K562 (cell line): ENCODE data around the gene CASP6. TPM values are rescaled to one million over a fixed set of nuclear protein-coding genes. Genes with fewer than 3 reads are reported as not detected.

Source experiments
- C11orf30 ChIP-seq: fragments of 450-650 bp; IDR thresholded peaks from 2 replicates; pipeline ENCODE4 v1.6.1; 2016; ENCODE audit warnings: low read depth, mild to moderate bottlenecking
- CHD1 ChIP-seq: fragments of 200-600 bp; sonication (generic); IDR thresholded peaks from one replicate; pipeline ENCODE4 v1.6.1; 2012; ENCODE audit warnings: mild to moderate bottlenecking, moderate library complexity, low read length, inconsistent platforms
- ETV1 ChIP-seq: fragments of 450-650 bp; conservative IDR thresholded peaks from 2 replicates; pipeline ENCODE4 v1.6.1; 2016; ENCODE audit warnings: missing genetic modification characterization, control low read depth, low read depth, missing compliant biosample characterization
- FOXK2 ChIP-seq, 2 experiments: fragments of 450-650 bp; IDR thresholded peaks in 1 of 2; conservative IDR thresholded peaks in 1 of 2; 2 replicates each; pipeline ENCODE4 v1.6.1; 2016; ENCODE audit warnings: low read depth in 2 of 2, mild to moderate bottlenecking in 1 of 2
- HDAC6 ChIP-seq: IDR thresholded peaks from 2 replicates; pipeline ENCODE4 v1.6.1; 2012; ENCODE audit warnings: low read depth, mild to moderate bottlenecking, control low read depth, inconsistent platforms, low read length, moderate library complexity
- KDM1A ChIP-seq, 2 experiments: fragments of 450-650 bp; IDR thresholded peaks; 2 replicates each; pipeline ENCODE4 v1.6.1; 2016; ENCODE audit warnings: mild to moderate bottlenecking in 2 of 2
- MYC ChIP-seq, 2 experiments: fragments of 250-450 bp in 1 of 2; sonication (Bioruptor Pico) in 1 of 2; IDR thresholded peaks; 2 replicates each; pipeline versions ENCODE4 v1.5.1 to v1.6.1; 2012 to 2021; ENCODE audit warnings: low read depth in 2 of 2, borderline replicate concordance in 1 of 2, improper control_type of control experiment in 1 of 2, low read length in 1 of 2, mild to moderate bottlenecking in 1 of 2, moderate library complexity in 1 of 2
- OTX1 ChIP-seq: fragments of 450-650 bp; formaldehyde crosslinking; IDR thresholded peaks from 2 replicates; pipeline ENCODE4 v1.4.0; 2022; ENCODE audit warnings: mild to moderate bottlenecking
- POLR3G ChIP-seq: IDR thresholded peaks from 2 replicates; pipeline ENCODE4 v1.6.1; 2011; ENCODE audit not compliant: insufficient read length, insufficient replicate concordance; ENCODE audit errors: extremely low read depth
- SAFB ChIP-seq: fragments of 200-400 bp; formaldehyde crosslinking; IDR thresholded peaks from 2 replicates; pipeline ENCODE4 v1.6.1; 2017; ENCODE audit warnings: low read depth, low read length, borderline replicate concordance
- ZNF384 ChIP-seq: IDR thresholded peaks from 2 replicates; pipeline ENCODE4 v1.6.1; 2012; ENCODE audit warnings: low read depth, low read length, improper control_type of control experiment
- polyA plus RNA-seq, 8 experiments: library from polyadenylated mRNA; depleted of rRNA in 4 of 8; stranded (reverse) in 5 of 8; unstranded in 3 of 8; fragments of >200 nt; fragmentation: Nextera tagmentation in 2 of 8; fragmentation: Illumina TruSeq in 1 of 8; extraction: Ambion mirVana in 2 of 8; extraction: Trizol in 1 of 8; gene quantifications; 2 replicates each; pipeline versions ENCODE4 v1.2.1 to v1.2.3, GENCODE V29; 2011 to 2014; ENCODE audit warnings: inconsistent platforms in 1 of 8, missing spikeins in 1 of 8
- total RNA-seq, 7 experiments: library from RNA; depleted of rRNA in 6 of 7; stranded (reverse); fragments of >200 nt in 6 of 7; fragmentation: Illumina TruSeq in 2 of 7; extraction: Trizol in 2 of 7; gene quantifications; 2 replicates each; pipeline versions ENCODE4 v1.2.1 to v1.2.3, GENCODE V29; 2011 to 2021; ENCODE audit warnings: low replicate concordance in 1 of 7
- TF ChIP-seq, protein P1 (sequence below): sonication (generic); formaldehyde crosslinking; IDR thresholded peaks from 2 replicates; pipeline ENCODE4 v1.8.0; 2022; ENCODE audit warnings: missing genetic modification reagents, mild to moderate bottlenecking, moderate library complexity, borderline replicate concordance
- TF ChIP-seq, protein P2 (sequence below): fragments of 450-650 bp; IDR thresholded peaks from 2 replicates; pipeline ENCODE4 v1.7.0; 2016; ENCODE audit warnings: borderline replicate concordance
- TF ChIP-seq, protein P3 (sequence below): fragments of 450-650 bp; IDR thresholded peaks from 2 replicates; pipeline ENCODE4 v1.6.1; 2016; ENCODE audit warnings: low read depth
- TF ChIP-seq, protein P4 (sequence below): fragments of 250-450 bp; sonication (Bioruptor Pico); IDR thresholded peaks from 2 replicates; pipeline ENCODE4 v1.8.0; 2021; ENCODE audit warnings: borderline replicate concordance, mild to moderate bottlenecking, moderate library complexity; ENCODE audit not compliant: poor library complexity, severe bottlenecking

Gene CASP6
- total and polyA plus RNA-seq, 9 of the 15 experiments (the other 6 are each of a cell fraction or from before 2014, with no cell fraction given): 20.8 to 72.7 (median 39.1) TPM

DNA sequence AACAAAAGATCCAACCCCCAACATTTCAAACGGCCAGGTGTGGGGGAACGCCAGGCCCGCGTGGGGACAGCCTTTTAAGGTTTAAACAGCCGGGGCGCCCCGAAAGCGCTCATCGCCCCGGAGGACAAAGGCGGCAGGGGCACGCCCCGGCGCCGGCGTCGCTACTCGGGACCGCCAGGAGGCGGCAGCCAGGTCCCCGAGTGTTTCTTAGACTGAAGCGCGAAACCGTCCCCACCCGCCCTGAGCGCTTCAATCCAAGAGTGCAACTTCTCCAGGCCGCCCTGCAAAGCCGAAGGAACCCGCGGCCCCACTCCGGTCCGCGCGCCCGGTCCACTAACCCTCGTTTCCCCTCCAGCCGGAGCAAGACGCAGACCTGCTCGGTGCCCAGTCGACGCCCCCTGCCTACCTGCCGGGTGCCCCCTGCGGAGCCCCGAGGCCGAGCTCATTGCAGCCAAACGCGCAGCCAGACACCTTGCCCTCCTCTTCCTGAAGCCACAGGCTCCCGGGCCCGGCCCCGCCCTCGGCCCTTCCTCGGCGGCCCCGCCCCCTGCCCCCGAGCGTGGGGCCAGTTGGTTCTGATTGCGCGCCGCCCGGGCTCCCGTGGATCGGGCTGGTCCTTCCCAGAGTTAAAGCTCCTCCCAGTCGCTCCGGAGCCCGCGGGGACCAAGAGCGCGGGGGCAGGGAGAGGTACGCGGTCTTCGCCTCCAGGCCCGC, at the start of gene CASP6 (continued):
- TF ChIP-seq, protein P1, sequence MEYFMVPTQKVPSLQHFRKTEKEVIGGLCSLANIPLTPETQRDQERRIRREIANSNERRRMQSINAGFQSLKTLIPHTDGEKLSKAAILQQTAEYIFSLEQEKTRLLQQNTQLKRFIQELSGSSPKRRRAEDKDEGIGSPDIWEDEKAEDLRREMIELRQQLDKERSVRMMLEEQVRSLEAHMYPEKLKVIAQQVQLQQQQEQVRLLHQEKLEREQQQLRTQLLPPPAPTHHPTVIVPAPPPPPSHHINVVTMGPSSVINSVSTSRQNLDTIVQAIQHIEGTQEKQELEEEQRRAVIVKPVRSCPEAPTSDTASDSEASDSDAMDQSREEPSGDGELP (CRISPR knock-in tag): peak; percentile 55
- TF ChIP-seq KDM1A (IDR thresholded peaks at IDR 0.05) (no peak), FOXK2 (conservative IDR thresholded peaks at IDR 0.05 in 1 of 2, IDR thresholded peaks at IDR 0.05 in 1 of 2; ENCODE audit: low read depth in 2 of 2) (no peak; a peak in 1 of 4 replicates), HDAC6 (no peak), C11orf30 (no peak), ETV1 (tag) (no peak), CHD1 (no peak), POLR3G (no peak), ZNF384 (0 out of 2 replicates have a peak, but pooled peaks have one; percentile 7), MYC (IDR thresholded peaks at IDR 0.05; ENCODE audit: low read depth, low read length) (peak; percentile 51; the same call in 1 of the 2 replicates), MYC (CRISPR knock-in tag; IDR thresholded peaks at IDR 0.05; ENCODE audit: borderline replicate concordance, low read depth) (no peak), SAFB (peak; percentile 70), OTX1 (CRISPR knock-in tag) (peak; percentile 79; the same call in 1 of the 2 replicates)
- TF ChIP-seq, protein P2, sequence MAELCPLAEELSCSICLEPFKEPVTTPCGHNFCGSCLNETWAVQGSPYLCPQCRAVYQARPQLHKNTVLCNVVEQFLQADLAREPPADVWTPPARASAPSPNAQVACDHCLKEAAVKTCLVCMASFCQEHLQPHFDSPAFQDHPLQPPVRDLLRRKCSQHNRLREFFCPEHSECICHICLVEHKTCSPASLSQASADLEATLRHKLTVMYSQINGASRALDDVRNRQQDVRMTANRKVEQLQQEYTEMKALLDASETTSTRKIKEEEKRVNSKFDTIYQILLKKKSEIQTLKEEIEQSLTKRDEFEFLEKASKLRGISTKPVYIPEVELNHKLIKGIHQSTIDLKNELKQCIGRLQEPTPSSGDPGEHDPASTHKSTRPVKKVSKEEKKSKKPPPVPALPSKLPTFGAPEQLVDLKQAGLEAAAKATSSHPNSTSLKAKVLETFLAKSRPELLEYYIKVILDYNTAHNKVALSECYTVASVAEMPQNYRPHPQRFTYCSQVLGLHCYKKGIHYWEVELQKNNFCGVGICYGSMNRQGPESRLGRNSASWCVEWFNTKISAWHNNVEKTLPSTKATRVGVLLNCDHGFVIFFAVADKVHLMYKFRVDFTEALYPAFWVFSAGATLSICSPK: no peak
- TF ChIP-seq, protein P3, sequence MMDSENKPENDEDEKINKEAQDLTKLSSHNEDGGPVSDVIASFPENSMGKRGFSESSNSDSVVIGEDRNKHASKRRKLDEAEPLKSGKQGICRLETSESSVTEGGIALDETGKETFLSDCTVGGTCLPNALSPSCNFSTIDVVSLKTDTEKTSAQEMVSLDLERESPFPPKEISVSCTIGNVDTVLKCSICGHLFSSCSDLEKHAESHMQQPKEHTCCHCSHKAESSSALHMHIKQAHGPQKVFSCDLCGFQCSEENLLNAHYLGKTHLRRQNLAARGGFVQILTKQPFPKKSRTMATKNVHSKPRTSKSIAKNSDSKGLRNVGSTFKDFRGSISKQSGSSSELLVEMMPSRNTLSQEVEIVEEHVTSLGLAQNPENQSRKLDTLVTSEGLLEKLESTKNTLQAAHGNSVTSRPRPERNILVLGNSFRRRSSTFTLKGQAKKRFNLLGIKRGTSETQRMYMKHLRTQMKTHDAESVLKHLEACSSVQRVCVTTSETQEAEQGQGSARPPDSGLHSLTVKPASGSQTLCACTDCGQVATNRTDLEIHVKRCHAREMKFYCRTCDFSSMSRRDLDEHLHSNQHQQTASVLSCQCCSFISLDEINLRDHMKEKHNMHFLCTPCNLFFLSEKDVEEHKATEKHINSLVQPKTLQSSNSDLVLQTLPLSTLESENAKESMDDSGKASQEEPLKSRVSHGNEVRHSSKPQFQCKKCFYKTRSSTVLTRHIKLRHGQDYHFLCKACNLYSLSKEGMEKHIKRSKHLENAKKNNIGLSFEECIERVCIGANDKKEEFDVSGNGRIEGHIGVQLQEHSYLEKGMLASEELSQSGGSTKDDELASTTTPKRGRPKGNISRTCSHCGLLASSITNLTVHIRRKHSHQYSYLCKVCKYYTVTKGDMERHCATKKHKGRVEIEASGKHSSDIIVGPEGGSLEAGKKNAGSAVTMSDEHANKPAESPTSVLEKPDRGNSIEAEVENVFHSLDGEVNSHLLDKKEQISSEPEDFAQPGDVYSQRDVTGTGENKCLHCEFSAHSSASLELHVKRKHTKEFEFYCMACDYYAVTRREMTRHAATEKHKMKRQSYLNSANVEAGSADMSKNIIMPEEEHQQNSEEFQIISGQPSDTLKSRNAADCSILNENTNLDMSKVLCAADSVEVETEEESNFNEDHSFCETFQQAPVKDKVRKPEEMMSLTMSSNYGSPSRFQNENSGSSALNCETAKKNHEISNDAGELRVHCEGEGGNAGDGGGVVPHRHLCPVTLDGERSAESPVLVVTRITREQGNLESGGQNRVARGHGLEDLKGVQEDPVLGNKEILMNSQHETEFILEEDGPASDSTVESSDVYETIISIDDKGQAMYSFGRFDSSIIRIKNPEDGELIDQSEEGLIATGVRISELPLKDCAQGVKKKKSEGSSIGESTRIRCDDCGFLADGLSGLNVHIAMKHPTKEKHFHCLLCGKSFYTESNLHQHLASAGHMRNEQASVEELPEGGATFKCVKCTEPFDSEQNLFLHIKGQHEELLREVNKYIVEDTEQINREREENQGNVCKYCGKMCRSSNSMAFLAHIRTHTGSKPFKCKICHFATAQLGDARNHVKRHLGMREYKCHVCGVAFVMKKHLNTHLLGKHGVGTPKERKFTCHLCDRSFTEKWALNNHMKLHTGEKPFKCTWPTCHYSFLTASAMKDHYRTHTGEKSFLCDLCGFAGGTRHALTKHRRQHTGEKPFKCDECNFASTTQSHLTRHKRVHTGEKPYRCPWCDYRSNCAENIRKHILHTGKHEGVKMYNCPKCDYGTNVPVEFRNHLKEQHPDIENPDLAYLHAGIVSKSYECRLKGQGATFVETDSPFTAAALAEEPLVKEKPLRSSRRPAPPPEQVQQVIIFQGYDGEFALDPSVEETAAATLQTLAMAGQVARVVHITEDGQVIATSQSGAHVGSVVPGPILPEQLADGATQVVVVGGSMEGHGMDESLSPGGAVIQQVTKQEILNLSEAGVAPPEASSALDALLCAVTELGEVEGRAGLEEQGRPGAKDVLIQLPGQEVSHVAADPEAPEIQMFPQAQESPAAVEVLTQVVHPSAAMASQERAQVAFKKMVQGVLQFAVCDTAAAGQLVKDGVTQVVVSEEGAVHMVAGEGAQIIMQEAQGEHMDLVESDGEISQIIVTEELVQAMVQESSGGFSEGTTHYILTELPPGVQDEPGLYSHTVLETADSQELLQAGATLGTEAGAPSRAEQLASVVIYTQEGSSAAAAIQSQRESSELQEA: no peak
- TF ChIP-seq, protein P4, sequence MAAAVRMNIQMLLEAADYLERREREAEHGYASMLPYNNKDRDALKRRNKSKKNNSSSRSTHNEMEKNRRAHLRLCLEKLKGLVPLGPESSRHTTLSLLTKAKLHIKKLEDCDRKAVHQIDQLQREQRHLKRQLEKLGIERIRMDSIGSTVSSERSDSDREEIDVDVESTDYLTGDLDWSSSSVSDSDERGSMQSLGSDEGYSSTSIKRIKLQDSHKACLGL (CRISPR knock-in tag): no peak
